Neuronal stem cell (in vitro differentiated cells): Measurements from ENCODE around the gene PHF21A.

Experiments
- DNase-seq: peaks from one replicate; pipeline ENCODE4 v3.0.0-alpha.2; 2013; ENCODE audit warnings: low spot score
- H2AFZ ChIP-seq: one replicate; pipeline ENCODE4 v1.6.1; 2013; ENCODE audit warnings: mild to moderate bottlenecking, low read length, inconsistent platforms
- H2AK5ac ChIP-seq: 2 replicates; pipeline ENCODE4 v1.6.1; 2013; ENCODE audit warnings: low read depth, mild to moderate bottlenecking, inconsistent platforms, low read length, moderate library complexity, mixed read lengths
- H2BK120ac ChIP-seq: 2 replicates; pipeline ENCODE4 v1.6.1; 2013; ENCODE audit warnings: low read depth, mild to moderate bottlenecking, inconsistent platforms, low read length, moderate library complexity, mixed read lengths
- H2BK12ac ChIP-seq: one replicate; pipeline ENCODE4 v1.6.1; 2013; ENCODE audit warnings: low read length, inconsistent platforms
- H2BK15ac ChIP-seq: 2 replicates; pipeline ENCODE4 v1.6.1; 2013; ENCODE audit warnings: mild to moderate bottlenecking, low read length, inconsistent platforms, mixed read lengths
- H2BK5ac ChIP-seq: one replicate; pipeline ENCODE4 v1.6.1; 2013; ENCODE audit warnings: inconsistent platforms, mild to moderate bottlenecking, low read length, moderate library complexity
- H3K14ac ChIP-seq: one replicate; pipeline ENCODE4 v1.6.1; 2013; ENCODE audit warnings: low read length, inconsistent platforms
- H3K18ac ChIP-seq: 2 replicates; pipeline ENCODE4 v1.6.1; 2013; ENCODE audit warnings: low read length, inconsistent platforms
- H3K23ac ChIP-seq: 2 replicates; pipeline ENCODE4 v1.6.1; 2013; ENCODE audit warnings: low read depth, mild to moderate bottlenecking, mixed read lengths, low read length, inconsistent platforms; ENCODE audit not compliant: poor library complexity
- H3K27ac ChIP-seq: replicated peaks from 3 replicates; pipeline ENCODE4 v1.5.1; 2013; ENCODE audit warnings: low read length, inconsistent platforms
- H3K27me3 ChIP-seq, 3 experiments: 2 replicates each; pipeline ENCODE4 v1.6.1; 2013; ENCODE audit warnings: low read length in 3 of 3, mild to moderate bottlenecking in 2 of 3, inconsistent platforms in 1 of 3, low read depth in 1 of 3, mixed read lengths in 1 of 3, moderate library complexity in 1 of 3; ENCODE audit not compliant: control insufficient read depth in 3 of 3, insufficient read depth in 3 of 3
- H3K36me3 ChIP-seq, 2 donors: replicated peaks in 1 of 2; 2 replicates each; pipeline ENCODE4 v1.6.1; 2013; ENCODE audit warnings: low read length in 2 of 2; ENCODE audit not compliant: control insufficient read depth in 2 of 2, insufficient read depth in 2 of 2
- H3K4ac ChIP-seq: 2 replicates; pipeline ENCODE4 v1.6.1; 2013; ENCODE audit warnings: inconsistent platforms, mild to moderate bottlenecking, low read length, moderate library complexity
- H3K4me1 ChIP-seq, 2 donors: 1 replicate in 1 of 2; 2 replicates in 1 of 2; pipeline ENCODE4 v1.6.1; 2013; ENCODE audit warnings: low read length in 2 of 2, low read depth in 1 of 2; ENCODE audit not compliant: control insufficient read depth in 2 of 2, insufficient read depth in 1 of 2
- H3K4me2 ChIP-seq: one replicate; pipeline ENCODE4 v1.6.1; 2013; ENCODE audit warnings: mild to moderate bottlenecking, low read length, inconsistent platforms; ENCODE audit not compliant: insufficient read depth, poor library complexity, severe bottlenecking
- H3K4me3 ChIP-seq, 2 donors: 2 replicates each; pipeline ENCODE4 v1.5.1; 2013; ENCODE audit warnings: low read length in 2 of 2, mild to moderate bottlenecking in 2 of 2, inconsistent platforms in 1 of 2, moderate library complexity in 1 of 2
- H3K79me1 ChIP-seq: one replicate; pipeline ENCODE4 v1.6.1; 2013; ENCODE audit warnings: low read depth, mild to moderate bottlenecking, inconsistent platforms, low read length, moderate library complexity
- H3K9ac ChIP-seq: one replicate; pipeline ENCODE4 v1.6.1; 2013; ENCODE audit warnings: mild to moderate bottlenecking, low read depth, low read length, inconsistent platforms; ENCODE audit not compliant: poor library complexity
- H3K9me3 ChIP-seq, 2 donors: replicated peaks in 1 of 2; 2 replicates each; pipeline versions ENCODE3 to v1.6.1; 2013; ENCODE audit warnings: low read length in 2 of 2, mild to moderate bottlenecking in 2 of 2, inconsistent platforms in 1 of 2, low read depth in 1 of 2, mixed read lengths in 1 of 2, moderate library complexity in 1 of 2; ENCODE audit not compliant: control insufficient read depth in 2 of 2, insufficient read depth in 1 of 2
- H4K8ac ChIP-seq: one replicate; pipeline ENCODE4 v1.6.1; 2013; ENCODE audit warnings: low read depth, mild to moderate bottlenecking, inconsistent platforms, low read length, moderate library complexity
- H4K91ac ChIP-seq: one replicate; pipeline ENCODE4 v1.6.1; 2013; ENCODE audit warnings: low read length, low read depth, mild to moderate bottlenecking, inconsistent platforms; ENCODE audit not compliant: poor library complexity
- WGBS, 2 donors: extraction: QIAGEN DNeasy Blood & Tissue Kit; methylation state at CpG; one replicate each; pipeline ENCODE4 v1.1.7; 2013; ENCODE audit warnings: missing lambda C conversion rate in 2 of 2, mixed read lengths in 1 of 2; ENCODE audit not compliant: insufficient read length in 2 of 2, insufficient replicate concordance in 1 of 2; ENCODE audit errors: extremely low coverage in 2 of 2; 5-methylcytosine and 5-hydroxymethylcytosine counted together

PHF21A gene

DNA sequence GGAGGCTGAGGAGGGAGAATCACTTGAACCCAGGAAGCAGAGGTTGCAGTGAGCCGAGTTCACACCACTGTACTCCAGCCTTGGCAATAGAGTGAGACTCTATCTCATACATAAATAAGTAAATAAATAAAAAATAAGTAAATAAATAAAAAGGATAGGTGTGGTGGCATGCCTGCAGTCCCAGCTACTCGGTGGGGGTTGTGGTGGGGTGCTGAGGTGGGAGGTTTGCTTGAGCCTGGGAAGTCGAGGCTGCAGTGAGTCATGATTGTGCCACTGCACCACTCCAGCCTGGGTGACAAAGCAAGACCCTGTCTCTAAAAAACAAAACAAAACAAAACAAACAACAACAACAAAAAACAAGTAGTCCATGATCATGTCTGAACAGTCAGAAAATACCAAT, 195.7 kb downstream of the PHF21A start:
- Histone ChIP-seq H3K4me1 (peaks cover 9 to 10% of the 10 kb centered on the region in 2 donors), H3K4me2 (no peak overlapping the region), H3K18ac (no peak overlapping the region), H3K27me3 (peaks cover 0 to 50% (median 13%) of the 10 kb centered on the region in 3 experiments), H4K91ac (no peak overlapping the region), H2BK12ac (no peak overlapping the region), H2BK15ac (no peak overlapping the region), H4K8ac (no peak overlapping the region), H3K36me3 (peaks cover 0 to 1% of the 10 kb centered on the region in 2 donors), H2AFZ (no peak overlapping the region), H2BK120ac (no peak overlapping the region), H3K9me3 (no peaks in the 10 kb centered on the region), H3K23ac (no peak overlapping the region), H2AK5ac (no peak overlapping the region), H3K9ac (no peak overlapping the region), H2BK5ac (no peak overlapping the region), H3K79me1 (peaks cover 7% of the 10 kb centered on the region), H3K4ac (no peak overlapping the region), H3K14ac (no peak overlapping the region), H3K27ac (no peak overlapping the region), H3K4me3 (no peak overlapping the region)
- no CpG with 5 or more reads among the region's 3 CpGs for WGBS, 2 donors
- DNase-seq, result no peak

DNA sequence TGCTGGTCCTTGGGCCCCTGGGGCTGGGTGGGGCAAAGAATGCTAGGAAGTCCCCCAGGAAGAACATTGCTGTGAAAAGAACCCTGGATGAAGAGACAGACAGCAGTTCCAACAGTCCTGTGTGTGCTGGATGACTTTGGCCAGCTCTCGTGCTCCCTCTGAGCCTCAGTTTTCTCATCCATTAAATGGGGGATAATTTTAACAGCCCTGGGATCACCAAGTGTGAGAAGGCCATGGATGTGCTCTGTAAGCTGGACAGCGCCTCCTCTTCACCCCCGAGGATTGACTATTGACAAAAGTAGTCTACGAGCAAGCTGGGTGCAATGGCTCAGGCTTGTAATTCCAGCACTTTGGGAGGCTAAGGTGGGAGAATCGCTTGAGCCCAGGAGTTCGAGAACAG, 196.3 kb downstream of the PHF21A start:
- no peak overlapping the region for H3K27ac ChIP-seq
- peaks cover 7% of the 10 kb centered on the region for H3K79me1 ChIP-seq
- H3K27me3 ChIP-seq, result peaks cover 0 to 56% (median 13%) of the 10 kb centered on the region in 3 experiments
- no peak overlapping the region for H4K91ac ChIP-seq
- H2BK15ac ChIP-seq, result peak overlapping the region; percentile 14
- no peak overlapping the region for H2BK120ac ChIP-seq
- peaks cover 14 to 15% of the 10 kb centered on the region in 2 donors for H3K4me1 ChIP-seq
- no peak overlapping the region for H2AK5ac ChIP-seq
- H3K23ac ChIP-seq, result no peak overlapping the region
- no peak for DNase-seq
- H3K9ac ChIP-seq, result no peak overlapping the region
- no peak overlapping the region for H2BK5ac ChIP-seq
- H3K4ac ChIP-seq, result no peak overlapping the region
- no peaks in the 10 kb centered on the region for H3K9me3 ChIP-seq
- no peak overlapping the region for H3K14ac ChIP-seq
- WGBS, 2 donors, result no CpG with 5 or more reads among the region's 6 CpGs
- H3K18ac ChIP-seq, result no peak overlapping the region
- H4K8ac ChIP-seq, result no peak overlapping the region
- H3K4me3 ChIP-seq, result no peak overlapping the region
- H2AFZ ChIP-seq, result no peak overlapping the region
- no peak overlapping the region for H2BK12ac ChIP-seq
- H3K4me2 ChIP-seq, result no peak overlapping the region
- no peaks in the 10 kb centered on the region for H3K36me3 ChIP-seq

DNA sequence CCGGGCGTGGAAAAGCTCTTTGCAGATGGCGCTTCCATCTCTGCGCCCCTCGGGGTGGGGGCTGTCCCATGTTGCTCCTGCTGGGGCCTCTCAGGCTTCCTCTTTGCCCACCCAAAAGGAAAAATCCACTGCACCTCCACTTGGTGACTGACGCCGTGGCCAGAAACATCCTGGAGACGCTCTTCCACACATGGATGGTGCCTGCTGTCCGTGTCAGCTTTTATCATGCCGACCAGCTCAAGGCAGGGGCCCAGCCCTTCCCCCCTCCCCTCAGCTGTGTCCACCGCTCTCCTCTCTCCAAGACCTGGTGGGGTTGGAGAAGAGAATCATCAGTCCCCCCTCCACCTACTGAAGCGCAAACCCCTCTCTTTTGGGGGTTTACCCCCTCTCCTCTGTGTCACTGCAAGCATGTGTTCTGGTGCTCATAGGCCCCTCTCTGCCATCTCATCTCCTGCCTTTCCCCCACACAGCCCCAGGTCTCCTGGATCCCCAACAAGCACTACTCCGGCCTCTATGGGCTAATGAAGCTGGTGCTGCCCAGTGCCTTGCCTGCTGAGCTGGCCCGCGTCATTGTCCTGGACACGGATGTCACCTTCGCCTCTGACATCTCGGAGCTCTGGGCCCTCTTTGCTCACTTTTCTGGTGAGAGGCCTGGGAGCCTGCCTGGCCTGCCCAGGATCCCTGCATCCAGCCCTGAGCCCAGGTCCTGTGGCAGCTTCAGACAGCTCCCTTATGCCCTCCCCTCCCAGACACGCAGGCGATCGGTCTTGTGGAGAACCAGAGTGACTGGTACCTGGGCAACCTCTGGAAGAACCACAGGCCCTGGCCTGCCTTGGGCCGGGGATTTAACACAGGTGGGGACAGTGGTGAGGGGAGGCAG, 197.0 kb downstream of the PHF21A start:
- Histone ChIP-seq H3K4me3 (no peak overlapping the region), H2AK5ac (no peak overlapping the region), H4K8ac (no peak overlapping the region), H3K9ac (peak overlapping the region; percentile 15), H2BK120ac (no peak overlapping the region), H2AFZ (no peak overlapping the region), H2BK15ac (peak overlapping the region; percentile 14), H3K27ac (no peak overlapping the region), H4K91ac (no peak overlapping the region), H2BK12ac (no peak overlapping the region), H3K36me3 (no peaks in the 10 kb centered on the region), H3K4me1 (peaks cover 15 to 19% of the 10 kb centered on the region in 2 donors), H3K9me3 (no peaks in the 10 kb centered on the region), H2BK5ac (no peak overlapping the region), H3K23ac (peak overlapping the region; percentile 80), H3K4me2 (no peak overlapping the region), H3K27me3 (peaks cover 0 to 60% (median 13%) of the 10 kb centered on the region in 3 experiments), H3K18ac (no peak overlapping the region), H3K4ac (no peak overlapping the region), H3K79me1 (peaks cover 7% of the 10 kb centered on the region), H3K14ac (no peak overlapping the region)
- DNase-seq, result no peak
- WGBS, 2 donors, result no CpG with 5 or more reads among the region's 22 CpGs

DNA sequence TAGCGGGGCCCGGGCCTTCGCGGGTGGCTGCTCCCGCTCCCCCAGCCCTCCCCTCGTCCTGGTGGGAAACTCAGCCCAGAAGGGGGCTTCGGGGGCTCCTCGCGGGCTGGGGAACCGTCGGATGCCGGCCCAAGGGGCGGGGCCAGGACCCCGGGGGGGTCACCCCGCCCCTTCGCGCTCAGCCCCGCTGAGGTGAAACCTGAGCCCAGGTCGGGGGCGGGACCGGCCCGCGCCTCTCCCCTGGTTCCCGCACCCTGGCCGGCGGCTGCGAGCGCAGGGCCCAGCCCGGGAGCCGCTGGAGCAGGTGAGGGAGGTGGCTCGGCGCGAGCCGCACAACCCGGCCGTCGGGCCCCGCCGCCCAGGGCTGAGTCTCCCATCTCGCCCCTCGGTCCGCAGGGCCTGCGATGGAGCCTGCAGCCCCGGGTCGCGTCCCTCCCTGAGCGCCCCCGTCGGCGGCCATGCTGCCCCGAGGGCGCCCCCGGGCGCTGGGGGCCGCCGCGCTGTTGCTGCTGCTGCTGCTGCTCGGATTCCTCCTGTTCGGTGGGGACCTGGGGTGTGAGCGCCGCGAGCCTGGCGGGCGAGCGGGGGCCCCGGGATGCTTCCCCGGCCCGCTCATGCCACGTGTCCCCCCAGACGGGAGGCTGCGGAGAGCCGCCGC, 198.7 kb downstream of the PHF21A start, which contains the start of gene LARGE2:
TSS of gene LARGE2 (plus strand) at position 232 of the 658 bp plus-strand sequence. CDS start at position 459, 227 bp downstream.
- no peak within 1 kb of the TSS for H4K91ac ChIP-seq
- H4K8ac ChIP-seq, result no peak within 1 kb of the TSS
- H2BK5ac ChIP-seq, result no peak within 1 kb of the TSS
- H3K4me3 ChIP-seq, result peak within 1 kb of the TSS; percentile 16 to 78
- H2BK12ac ChIP-seq, result peak within 1 kb of the TSS; percentile 68
- no peaks in the 10 kb centered on the region for H3K36me3 ChIP-seq
- H3K23ac ChIP-seq, result peak within 1 kb of the TSS; percentile 58
- WGBS, 2 donors, result no CpG with 5 or more reads among the region's 73 CpGs
- H3K79me1 ChIP-seq, result no peaks in the 10 kb centered on the region
- peak within 1 kb of the TSS; percentile 54 for H2AK5ac ChIP-seq
- peaks cover 0 to 61% (median 13%) of the 10 kb centered on the region in 3 experiments for H3K27me3 ChIP-seq
- peak within 1 kb of the TSS; percentile 69 for H3K4me2 ChIP-seq
- peak; percentile 59 for DNase-seq
- H3K18ac ChIP-seq, result peak within 1 kb of the TSS; percentile 93
- no peak within 1 kb of the TSS for H3K27ac ChIP-seq
- peak within 1 kb of the TSS; percentile 69 for H3K4ac ChIP-seq
- peak within 1 kb of the TSS; percentile 48 for H2BK120ac ChIP-seq
- peaks cover 15 to 23% of the 10 kb centered on the region in 2 donors for H3K4me1 ChIP-seq
- no peak within 1 kb of the TSS for H3K14ac ChIP-seq
- H2BK15ac ChIP-seq, result peak within 1 kb of the TSS; percentile 51
- no peak within 1 kb of the TSS for H3K9ac ChIP-seq
- H3K9me3 ChIP-seq, result no peaks in the 10 kb centered on the region
- H2AFZ ChIP-seq, result peak within 1 kb of the TSS; percentile 87
